HEK293 (cell line): Measurements from ENCODE around the gene CCDC110.

Source experiments
- CTCF ChIA-PET: fragments of 350-600 bp; formaldehyde crosslinking; extraction: SDS; loops from one replicate; lab custom pipeline; 2021; ENCODE audit warnings: antibody characterized with exemption; lab: Yijun Ruan, JAX
- POLR2A ChIA-PET: fragments of 300-600 bp; formaldehyde crosslinking; extraction: SDS; loops from one replicate; lab custom pipeline; 2020; ENCODE audit warnings: antibody characterized with exemption, inconsistent platforms; lab: Yijun Ruan, JAX
- H3K27ac ChIP-seq: fragments of 200-500 bp; sonication (Bioruptor generic); 2 replicates; pipeline ENCODE4 v1.5.1; 2014; ENCODE audit warnings: low read depth, low read length, control low read depth, inconsistent platforms; ENCODE audit errors: extremely low read depth
- H3K36me3 ChIP-seq, 2 experiments: fragments of 200-500 bp in 1 of 2; sonication (Bioruptor generic) in 1 of 2; 1 replicate in 1 of 2; 2 replicates in 1 of 2; pipeline ENCODE4 v1.5.1; 2014 to 2017; ENCODE audit warnings: inconsistent platforms in 2 of 2, low read length in 2 of 2; ENCODE audit not compliant: control insufficient read depth in 2 of 2, insufficient read depth in 1 of 2
- H3K4me1 ChIP-seq: fragments of 200-500 bp; sonication (Bioruptor generic); 2 replicates; pipeline ENCODE4 v1.5.1; 2014; ENCODE audit warnings: mild to moderate bottlenecking, low read length, inconsistent platforms; ENCODE audit not compliant: control insufficient read depth, insufficient read depth
- H3K4me3 ChIP-seq: 2 replicates; pipeline ENCODE4 v1.5.1; 2011; ENCODE audit warnings: low read depth, mild to moderate bottlenecking, control low read depth, low read length, moderate library complexity
- H3K9me3 ChIP-seq: fragments of 200-500 bp; sonication (Bioruptor generic); 2 replicates; pipeline ENCODE4 v1.5.1; 2014; ENCODE audit warnings: low read depth, low read length, inconsistent platforms; ENCODE audit not compliant: control insufficient read depth, insufficient read depth
- PRDM1 ChIP-seq: fragments of 450-650 bp; formaldehyde crosslinking; IDR thresholded peaks from 2 replicates; pipeline ENCODE4; 2016; ENCODE audit warnings: missing biosample characterization, missing genetic modification characterization
- REPIN1 ChIP-seq: fragments of 450-650 bp; formaldehyde crosslinking; IDR thresholded peaks from 2 replicates; pipeline ENCODE4 v1.5.1; 2017; ENCODE audit warnings: missing biosample characterization, missing genetic modification characterization, low read depth
- SP2 ChIP-seq: fragments of 450-650 bp; formaldehyde crosslinking; IDR thresholded peaks from 2 replicates; pipeline ENCODE4 v1.5.1; 2016; ENCODE audit warnings: missing biosample characterization, missing genetic modification characterization
- TCF7L2 ChIP-seq: IDR thresholded peaks from 2 replicates; pipeline ENCODE4 v1.6.1; 2011; ENCODE audit warnings: low read depth, mild to moderate bottlenecking, inconsistent platforms, low read length, moderate library complexity, borderline replicate concordance
- ZBTB20 ChIP-seq: fragments of 450-650 bp; formaldehyde crosslinking; IDR thresholded peaks from 2 replicates; pipeline ENCODE4 v1.5.1; 2016; ENCODE audit warnings: missing biosample characterization, missing genetic modification characterization
- ZFHX2 ChIP-seq: fragments of 450-650 bp; formaldehyde crosslinking; conservative IDR thresholded peaks from 2 replicates; pipeline ENCODE4 v1.5.1; 2016; ENCODE audit warnings: missing biosample characterization, missing genetic modification characterization
- ZIC2 ChIP-seq: fragments of 450-650 bp; formaldehyde crosslinking; IDR thresholded peaks from 2 replicates; pipeline ENCODE4 v1.5.1; 2016; ENCODE audit warnings: missing biosample characterization, missing genetic modification characterization
- ZNF132 ChIP-seq: fragments of 450-650 bp; formaldehyde crosslinking; IDR thresholded peaks from 2 replicates; pipeline ENCODE4 v1.5.1; 2017; ENCODE audit warnings: missing biosample characterization, missing genetic modification characterization, borderline replicate concordance
- ZNF202 ChIP-seq: fragments of 450-650 bp; formaldehyde crosslinking; IDR thresholded peaks from 2 replicates; pipeline ENCODE4 v1.5.1; 2016; ENCODE audit warnings: missing biosample characterization, missing genetic modification characterization, borderline replicate concordance
- ZNF239 ChIP-seq: fragments of 450-650 bp; formaldehyde crosslinking; IDR thresholded peaks from 2 replicates; pipeline ENCODE4 v1.5.1; 2016; ENCODE audit warnings: missing biosample characterization, missing genetic modification characterization
- ZNF266 ChIP-seq: fragments of 450-650 bp; formaldehyde crosslinking; IDR thresholded peaks from 2 replicates; pipeline ENCODE4 v1.5.1; 2016; ENCODE audit warnings: missing biosample characterization, missing genetic modification characterization, low read depth
- ZNF423 ChIP-seq: fragments of 450-650 bp; formaldehyde crosslinking; IDR thresholded peaks from 2 replicates; pipeline ENCODE4 v1.5.1; 2016; ENCODE audit warnings: missing biosample characterization, missing genetic modification characterization
- ZNF600 ChIP-seq: fragments of 450-650 bp; formaldehyde crosslinking; IDR thresholded peaks from 2 replicates; pipeline ENCODE4 v1.5.1; 2016; ENCODE audit warnings: missing biosample characterization, missing genetic modification characterization
- ZNF664 ChIP-seq: fragments of 450-650 bp; formaldehyde crosslinking; IDR thresholded peaks from 2 replicates; pipeline ENCODE4 v1.5.1; 2016; ENCODE audit warnings: missing biosample characterization, missing genetic modification characterization
- TF ChIP-seq, protein P1 (sequence below): fragments of 450-650 bp; formaldehyde crosslinking; IDR thresholded peaks from 2 replicates; pipeline ENCODE4 v1.5.1; 2017; ENCODE audit warnings: missing biosample characterization, missing genetic modification characterization
- TF ChIP-seq, protein P2 (sequence below): fragments of 450-650 bp; formaldehyde crosslinking; IDR thresholded peaks from 2 replicates; pipeline ENCODE4 v1.5.1; 2016; ENCODE audit warnings: missing biosample characterization, missing genetic modification characterization

CCDC110 gene

DNA sequence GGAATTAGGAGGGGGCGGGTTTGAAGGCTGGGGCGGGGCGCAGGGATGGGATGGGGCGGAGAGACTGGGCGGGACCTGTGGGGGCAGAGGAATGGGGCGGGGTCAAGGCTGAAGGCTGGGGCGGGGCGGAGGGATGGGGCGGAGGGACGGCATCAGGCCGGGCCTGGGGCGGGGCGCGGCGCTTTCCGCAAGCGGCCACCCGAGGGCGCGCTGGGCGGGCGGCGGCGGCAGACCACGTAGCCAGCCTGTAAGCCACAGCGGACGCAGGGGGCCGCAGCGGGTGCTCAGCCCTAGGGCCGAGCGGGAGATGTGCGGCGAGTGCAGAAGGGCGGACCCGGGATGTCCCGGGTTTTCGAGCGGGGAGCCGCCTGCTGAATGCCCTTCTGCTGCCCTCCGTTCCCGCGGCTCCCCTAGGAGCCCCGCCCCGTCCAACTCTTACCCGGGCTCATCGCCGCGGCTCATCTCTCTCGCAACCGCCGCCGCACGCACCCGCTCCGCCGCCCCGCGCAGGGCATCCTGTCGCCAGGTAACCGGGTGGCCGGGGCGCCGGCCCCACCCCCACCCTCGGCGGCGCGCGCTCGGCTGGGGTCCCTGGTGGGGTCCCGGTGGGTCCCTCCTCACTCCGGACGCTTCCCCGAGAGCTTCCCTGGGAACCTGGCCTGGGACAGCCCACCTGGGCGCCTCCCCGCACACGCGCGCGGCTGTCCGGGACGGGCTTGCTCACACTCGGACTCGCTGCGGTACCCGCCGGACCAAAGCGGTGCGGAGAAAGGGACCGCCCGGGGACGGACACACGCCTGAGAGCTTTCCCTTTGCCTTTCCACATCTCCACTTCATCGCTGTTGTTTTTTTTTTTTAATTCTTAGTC, at the start of gene CCDC110 (continued):
- no peak for TF ChIP-seq ZNF132 (tag by site-specific recombination)
- TF ChIP-seq ZNF266 (tag by site-specific recombination), result no peak
- TF ChIP-seq PRDM1 (tag by site-specific recombination), result peak; percentile 66
- TF ChIP-seq ZBTB20 (tag by site-specific recombination), result peak; percentile 83
- no peak for TF ChIP-seq ZNF239 (tag by site-specific recombination)
- peak; percentile 40; the same call in 1 of the 2 replicates for TF ChIP-seq ZIC2
- 0 out of 2 replicates have a peak, but pooled peaks have one; percentile 16 for TF ChIP-seq SP2 (tag by site-specific recombination)
- peak; percentile 92 for TF ChIP-seq ZNF423 (tag by site-specific recombination)
- peak; percentile 55 for TF ChIP-seq ZNF600 (tag by site-specific recombination)

DNA sequence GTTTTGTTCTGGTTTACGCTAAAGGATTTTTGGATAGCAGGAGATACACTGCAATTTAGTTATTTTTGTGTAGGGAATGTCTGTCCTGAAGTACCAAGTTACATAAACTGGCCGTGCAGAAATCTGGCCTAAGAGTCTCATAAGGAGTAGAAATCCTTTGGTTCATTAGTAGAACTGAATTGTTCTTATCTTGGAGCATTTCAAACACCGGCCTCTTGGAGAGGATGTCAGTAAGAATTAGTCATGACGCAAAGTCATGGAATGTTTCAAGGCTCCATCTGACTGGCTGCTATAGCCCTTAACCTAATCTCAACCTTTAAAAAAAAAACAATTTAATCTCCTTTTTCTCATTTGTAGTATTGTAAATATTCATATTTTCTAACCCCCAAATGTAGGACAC, 48.6 kb upstream of the CCDC110 start:
- TF ChIP-seq ZNF202 (tag by site-specific recombination) (no peak), TCF7L2 (no peak)
- Histone ChIP-seq H3K4me3 (no peak overlapping the region), H3K4me1 (no peaks in the 10 kb centered on the region), H3K36me3 (peaks cover 0 to 11% of the 10 kb centered on the region in 2 experiments; a peak in 2 of 3 replicates), H3K27ac (no peak overlapping the region), H3K9me3 (no peaks in the 10 kb centered on the region)
- ChIA-PET POLR2A (no interaction called here), CTCF (no interaction called here)

DNA sequence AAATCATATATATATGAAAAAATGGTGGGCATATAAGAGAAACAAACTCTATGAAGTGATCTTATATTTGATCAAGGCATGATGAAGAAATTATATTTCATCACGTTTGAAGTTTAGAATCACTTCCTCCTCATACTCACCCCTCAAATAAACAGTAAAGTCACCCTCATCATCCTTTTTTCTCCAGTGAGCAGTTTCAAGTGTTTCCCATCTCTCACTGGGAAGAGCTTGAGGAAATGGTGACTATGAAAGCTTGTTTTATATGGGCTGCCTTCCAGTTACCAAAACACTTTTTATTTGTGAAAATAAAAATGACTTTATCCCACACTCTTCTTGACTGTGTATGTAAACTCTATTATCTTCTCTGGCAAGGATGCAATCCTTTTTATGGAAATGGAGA, 47.0 kb upstream of the CCDC110 start:
- no peaks in the 10 kb centered on the region for H3K9me3 ChIP-seq
- peaks cover 0 to 23% of the 10 kb centered on the region in 2 experiments; a peak in 2 of 3 replicates for H3K36me3 ChIP-seq
- TF ChIP-seq ZFHX2 (tag by site-specific recombination) (no peak), REPIN1 (tag by site-specific recombination) (no peak)
- TF ChIP-seq, protein P1, sequence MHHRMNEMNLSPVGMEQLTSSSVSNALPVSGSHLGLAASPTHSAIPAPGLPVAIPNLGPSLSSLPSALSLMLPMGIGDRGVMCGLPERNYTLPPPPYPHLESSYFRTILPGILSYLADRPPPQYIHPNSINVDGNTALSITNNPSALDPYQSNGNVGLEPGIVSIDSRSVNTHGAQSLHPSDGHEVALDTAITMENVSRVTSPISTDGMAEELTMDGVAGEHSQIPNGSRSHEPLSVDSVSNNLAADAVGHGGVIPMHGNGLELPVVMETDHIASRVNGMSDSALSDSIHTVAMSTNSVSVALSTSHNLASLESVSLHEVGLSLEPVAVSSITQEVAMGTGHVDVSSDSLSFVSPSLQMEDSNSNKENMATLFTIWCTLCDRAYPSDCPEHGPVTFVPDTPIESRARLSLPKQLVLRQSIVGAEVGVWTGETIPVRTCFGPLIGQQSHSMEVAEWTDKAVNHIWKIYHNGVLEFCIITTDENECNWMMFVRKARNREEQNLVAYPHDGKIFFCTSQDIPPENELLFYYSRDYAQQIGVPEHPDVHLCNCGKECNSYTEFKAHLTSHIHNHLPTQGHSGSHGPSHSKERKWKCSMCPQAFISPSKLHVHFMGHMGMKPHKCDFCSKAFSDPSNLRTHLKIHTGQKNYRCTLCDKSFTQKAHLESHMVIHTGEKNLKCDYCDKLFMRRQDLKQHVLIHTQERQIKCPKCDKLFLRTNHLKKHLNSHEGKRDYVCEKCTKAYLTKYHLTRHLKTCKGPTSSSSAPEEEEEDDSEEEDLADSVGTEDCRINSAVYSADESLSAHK (tag by site-specific recombination), result peak; percentile 83
- H3K4me3 ChIP-seq, result no peak overlapping the region
- H3K4me1 ChIP-seq, result no peaks in the 10 kb centered on the region
- ChIA-PET CTCF (no interaction called here), POLR2A (no interaction called here)
- no peak overlapping the region for H3K27ac ChIP-seq

DNA sequence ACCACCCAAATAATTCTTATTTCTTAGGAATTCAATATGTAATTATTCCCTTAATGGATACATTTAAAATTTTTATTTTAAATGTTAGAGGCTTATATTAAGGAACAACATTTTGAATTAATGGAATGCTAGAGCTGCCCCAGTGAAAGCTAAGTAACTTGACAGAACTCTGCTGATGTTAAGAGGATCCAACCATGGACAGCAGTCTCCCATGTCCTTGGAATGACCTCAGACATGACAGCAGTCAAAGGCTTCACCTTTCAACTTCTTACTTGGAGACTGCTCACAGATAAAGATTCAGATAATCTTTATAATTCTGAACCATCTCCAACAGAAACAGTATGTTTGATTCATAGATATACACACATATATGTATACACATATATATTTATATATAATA, 46.5 kb upstream of the CCDC110 start:
- TF ChIP-seq ZNF664, result no peak
- TF ChIP-seq, protein P2, sequence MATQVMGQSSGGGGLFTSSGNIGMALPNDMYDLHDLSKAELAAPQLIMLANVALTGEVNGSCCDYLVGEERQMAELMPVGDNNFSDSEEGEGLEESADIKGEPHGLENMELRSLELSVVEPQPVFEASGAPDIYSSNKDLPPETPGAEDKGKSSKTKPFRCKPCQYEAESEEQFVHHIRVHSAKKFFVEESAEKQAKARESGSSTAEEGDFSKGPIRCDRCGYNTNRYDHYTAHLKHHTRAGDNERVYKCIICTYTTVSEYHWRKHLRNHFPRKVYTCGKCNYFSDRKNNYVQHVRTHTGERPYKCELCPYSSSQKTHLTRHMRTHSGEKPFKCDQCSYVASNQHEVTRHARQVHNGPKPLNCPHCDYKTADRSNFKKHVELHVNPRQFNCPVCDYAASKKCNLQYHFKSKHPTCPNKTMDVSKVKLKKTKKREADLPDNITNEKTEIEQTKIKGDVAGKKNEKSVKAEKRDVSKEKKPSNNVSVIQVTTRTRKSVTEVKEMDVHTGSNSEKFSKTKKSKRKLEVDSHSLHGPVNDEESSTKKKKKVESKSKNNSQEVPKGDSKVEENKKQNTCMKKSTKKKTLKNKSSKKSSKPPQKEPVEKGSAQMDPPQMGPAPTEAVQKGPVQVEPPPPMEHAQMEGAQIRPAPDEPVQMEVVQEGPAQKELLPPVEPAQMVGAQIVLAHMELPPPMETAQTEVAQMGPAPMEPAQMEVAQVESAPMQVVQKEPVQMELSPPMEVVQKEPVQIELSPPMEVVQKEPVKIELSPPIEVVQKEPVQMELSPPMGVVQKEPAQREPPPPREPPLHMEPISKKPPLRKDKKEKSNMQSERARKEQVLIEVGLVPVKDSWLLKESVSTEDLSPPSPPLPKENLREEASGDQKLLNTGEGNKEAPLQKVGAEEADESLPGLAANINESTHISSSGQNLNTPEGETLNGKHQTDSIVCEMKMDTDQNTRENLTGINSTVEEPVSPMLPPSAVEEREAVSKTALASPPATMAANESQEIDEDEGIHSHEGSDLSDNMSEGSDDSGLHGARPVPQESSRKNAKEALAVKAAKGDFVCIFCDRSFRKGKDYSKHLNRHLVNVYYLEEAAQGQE (tag by site-specific recombination), result peak; percentile 87
- Histone ChIP-seq H3K4me1 (no peaks in the 10 kb centered on the region), H3K27ac (no peak overlapping the region), H3K9me3 (no peaks in the 10 kb centered on the region), H3K36me3 (peaks cover 0 to 23% of the 10 kb centered on the region in 2 experiments; a peak in 2 of 3 replicates), H3K4me3 (no peak overlapping the region)
- CTCF ChIA-PET, result no interaction called here
- POLR2A ChIA-PET, result no interaction called here
